HEK293T (cell line): ENCODE measurements around the gene DNAH7.

Source experiments
- CTCF ChIA-PET: fragments of 350-600 bp; formaldehyde crosslinking; extraction: SDS; loops from one replicate; lab custom pipeline; 2021; ENCODE audit warnings: antibody characterized with exemption, inconsistent platforms; lab: Yijun Ruan, JAX
- POLR2A ChIA-PET: fragments of 350-600 bp; formaldehyde crosslinking; extraction: SDS; loops from one replicate; lab custom pipeline; 2020; ENCODE audit warnings: antibody characterized with exemption, inconsistent platforms; lab: Yijun Ruan, JAX
- DNase-seq: peaks from one replicate; pipeline ENCODE4 v3.0.0; 2012; ENCODE audit warnings: mixed read lengths; ENCODE audit errors: extremely low spot score
- ARNT ChIP-seq: fragments of 450-650 bp; IDR thresholded peaks from 2 replicates; pipeline ENCODE4 v1.6.1; 2017; ENCODE audit warnings: mild to moderate bottlenecking
- BHLHE40 ChIP-seq: fragments of 450-650 bp; IDR thresholded peaks from 2 replicates; pipeline ENCODE4 v1.6.1; 2016; ENCODE audit warnings: mild to moderate bottlenecking, moderate library complexity, borderline replicate concordance
- CTBP1 ChIP-seq: fragments of 450-650 bp; IDR thresholded peaks from 2 replicates; pipeline ENCODE4 v1.6.1; 2016; ENCODE audit warnings: borderline replicate concordance
- ELF4 ChIP-seq: fragments of 450-650 bp; IDR thresholded peaks from 2 replicates; pipeline ENCODE4 v1.6.1; 2017; ENCODE audit warnings: antibody characterized with exemption
- FOXA1 ChIP-seq: fragments of 450-650 bp; IDR thresholded peaks from 2 replicates; pipeline ENCODE4 v1.6.1; 2016; ENCODE audit warnings: mild to moderate bottlenecking
- FOXK2 ChIP-seq: fragments of 450-650 bp; IDR thresholded peaks from 2 replicates; pipeline ENCODE4 v1.6.1; 2016; ENCODE audit warnings: mild to moderate bottlenecking
- FOXM1 ChIP-seq: fragments of 450-650 bp; IDR thresholded peaks from 2 replicates; pipeline ENCODE4 v1.6.1; 2017; ENCODE audit warnings: mild to moderate bottlenecking, borderline replicate concordance
- HDGF ChIP-seq: fragments of 450-650 bp; IDR thresholded peaks from 2 replicates; pipeline ENCODE4 v1.6.1; 2017; ENCODE audit warnings: antibody characterized with exemption, borderline replicate concordance
- L3MBTL2 ChIP-seq: fragments of 450-650 bp; conservative IDR thresholded peaks from 2 replicates; pipeline ENCODE4 v1.6.1; 2016; ENCODE audit warnings: mild to moderate bottlenecking
- LEF1 ChIP-seq: fragments of 450-650 bp; IDR thresholded peaks from 2 replicates; pipeline ENCODE4 v1.6.1; 2017; ENCODE audit warnings: mild to moderate bottlenecking, borderline replicate concordance
- NFRKB ChIP-seq: fragments of 450-650 bp; IDR thresholded peaks from 2 replicates; pipeline ENCODE4 v1.6.1; 2016; ENCODE audit warnings: mild to moderate bottlenecking, moderate library complexity
- SP1 ChIP-seq: fragments of 450-650 bp; IDR thresholded peaks from 2 replicates; pipeline ENCODE4 v1.6.1; 2017
- SUZ12 ChIP-seq: fragments of 450-650 bp; IDR thresholded peaks from 2 replicates; pipeline ENCODE4 v1.6.1; 2016; ENCODE audit warnings: mild to moderate bottlenecking
- TARDBP ChIP-seq: fragments of 450-650 bp; IDR thresholded peaks from 2 replicates; pipeline ENCODE4 v1.6.1; 2016
- ZNF384 ChIP-seq: fragments of 450-650 bp; IDR thresholded peaks from 2 replicates; pipeline ENCODE4 v1.6.1; 2016
- TF ChIP-seq, protein P1 (sequence below): fragments of 450-650 bp; IDR thresholded peaks from 2 replicates; pipeline ENCODE4 v1.6.1; 2016

DNAH7 gene

DNA sequence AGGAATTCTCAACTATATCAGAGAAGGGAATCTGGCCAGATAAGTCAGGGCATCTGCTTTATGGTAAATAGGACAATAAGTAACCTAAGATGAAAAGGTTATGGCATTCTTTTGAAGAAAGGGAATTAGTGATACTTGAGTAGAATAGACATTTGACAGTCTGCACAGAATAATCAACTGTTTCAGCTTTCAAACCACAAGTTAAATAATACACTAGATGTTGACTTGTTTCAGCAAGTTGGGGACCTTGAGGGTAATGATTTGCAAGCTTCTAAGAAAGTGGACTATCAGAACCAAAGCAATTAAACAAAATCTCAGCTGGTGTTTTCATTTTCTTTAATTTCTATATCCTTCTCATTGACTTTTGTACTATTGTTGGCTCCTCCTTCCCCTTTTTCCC lies 357.2 kb downstream of the DNAH7 start:
- CTCF ChIA-PET: no interaction called here
- POLR2A ChIA-PET: no interaction called here
- TF ChIP-seq HDGF: no peak
- TF ChIP-seq, protein P1, sequence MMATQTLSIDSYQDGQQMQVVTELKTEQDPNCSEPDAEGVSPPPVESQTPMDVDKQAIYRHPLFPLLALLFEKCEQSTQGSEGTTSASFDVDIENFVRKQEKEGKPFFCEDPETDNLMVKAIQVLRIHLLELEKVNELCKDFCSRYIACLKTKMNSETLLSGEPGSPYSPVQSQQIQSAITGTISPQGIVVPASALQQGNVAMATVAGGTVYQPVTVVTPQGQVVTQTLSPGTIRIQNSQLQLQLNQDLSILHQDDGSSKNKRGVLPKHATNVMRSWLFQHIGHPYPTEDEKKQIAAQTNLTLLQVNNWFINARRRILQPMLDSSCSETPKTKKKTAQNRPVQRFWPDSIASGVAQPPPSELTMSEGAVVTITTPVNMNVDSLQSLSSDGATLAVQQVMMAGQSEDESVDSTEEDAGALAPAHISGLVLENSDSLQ: no peak
- no peak for TF ChIP-seq LEF1
- no peak for TF ChIP-seq CTBP1
- no peak for TF ChIP-seq FOXA1
- no peak for TF ChIP-seq ELF4
- no peak for TF ChIP-seq NFRKB
- no peak for TF ChIP-seq BHLHE40
- TF ChIP-seq SP1: no peak
- TF ChIP-seq L3MBTL2: no peak
- no peak for TF ChIP-seq ZNF384
- TF ChIP-seq FOXK2: no peak
- TF ChIP-seq ARNT: no peak
- TF ChIP-seq TARDBP: no peak
- TF ChIP-seq SUZ12: no peak
- no peak for TF ChIP-seq FOXM1
- no peak for DNase-seq

DNA sequence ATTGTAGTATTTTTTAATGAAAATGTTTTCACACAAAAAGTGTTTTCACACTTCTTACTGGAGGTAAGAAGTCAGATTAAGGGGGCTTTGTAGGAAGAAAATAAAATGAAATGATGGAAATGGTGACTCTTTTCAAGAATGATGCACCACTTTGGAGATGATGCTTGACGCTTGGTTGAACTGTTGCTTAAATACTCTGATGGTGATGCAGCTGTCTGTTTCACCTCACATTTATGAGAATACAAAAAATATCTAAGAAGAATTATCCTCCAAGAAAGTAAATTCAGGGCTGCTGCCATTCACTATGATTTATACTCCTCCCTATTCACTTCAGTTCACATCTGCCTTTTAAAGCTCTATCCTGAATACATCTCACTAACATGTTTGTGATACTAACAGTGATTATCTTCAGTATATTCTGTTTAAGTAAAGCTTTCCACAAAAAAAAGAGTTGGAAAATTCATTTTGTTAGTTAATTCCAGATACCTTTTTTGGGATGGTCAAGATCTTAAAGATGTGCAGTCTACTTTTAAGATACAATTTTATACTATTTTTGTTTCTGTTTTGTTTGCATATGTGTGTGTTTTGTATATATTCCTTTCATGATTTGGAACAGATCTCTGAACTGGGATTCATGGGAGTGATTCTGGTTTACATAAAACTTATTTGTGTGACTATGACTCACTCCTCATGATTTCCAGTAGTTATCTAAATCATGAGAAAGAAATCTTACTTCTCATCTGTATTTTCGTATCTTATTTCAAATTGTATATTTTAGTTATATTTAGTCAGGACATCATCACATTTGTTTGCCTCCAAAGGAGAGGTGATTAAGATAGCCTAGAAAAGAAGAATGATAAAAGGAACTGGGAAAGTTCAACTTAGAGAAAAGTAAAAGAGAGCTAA lies 358.5 kb downstream of the DNAH7 start:
- no peak for TF ChIP-seq FOXK2
- TF ChIP-seq L3MBTL2: no peak
- no peak for TF ChIP-seq HDGF
- TF ChIP-seq, protein P1: no peak
- no peak for TF ChIP-seq SP1
- no peak for TF ChIP-seq NFRKB
- no peak for TF ChIP-seq ELF4
- no peak for TF ChIP-seq BHLHE40
- ChIA-PET CTCF (no interaction called here), POLR2A (no interaction called here)
- no peak for DNase-seq

DNA sequence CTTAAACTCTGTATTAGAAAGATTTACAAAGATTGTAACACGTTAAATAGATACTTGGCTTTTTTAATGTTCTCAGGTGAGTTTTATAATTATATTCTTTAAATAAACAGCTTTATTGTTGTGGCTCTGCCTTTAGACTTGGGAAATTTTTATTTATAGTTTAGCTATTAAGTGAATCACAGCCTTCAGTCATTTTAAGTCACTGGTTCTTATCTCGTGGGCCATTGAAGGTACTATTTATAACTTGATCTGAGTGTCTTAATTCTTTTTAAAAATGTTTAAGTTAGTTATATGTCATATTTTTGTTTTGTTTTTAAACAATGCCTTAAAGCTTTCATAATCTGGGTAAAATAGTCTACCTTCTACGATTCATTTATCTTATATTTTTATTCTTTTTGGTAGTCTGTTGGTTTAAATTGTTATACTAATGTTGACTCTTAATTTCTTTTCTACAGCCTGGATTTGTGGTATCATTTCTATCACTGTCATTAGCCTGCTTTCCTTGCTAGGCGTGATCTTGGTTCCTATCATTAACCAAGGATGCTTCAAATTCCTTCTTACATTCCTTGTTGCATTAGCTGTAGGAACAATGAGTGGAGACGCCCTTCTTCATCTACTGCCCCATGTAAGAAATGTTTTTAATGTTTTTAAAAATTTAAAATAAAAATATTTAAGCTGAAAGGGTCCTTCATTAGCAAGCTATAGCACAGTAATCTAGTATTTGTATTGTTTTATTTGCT lies 362.3 kb downstream of the DNAH7 start:
- ChIA-PET POLR2A (no interaction called here), CTCF (no interaction called here)
- no peak for DNase-seq
- TF ChIP-seq SP1 (no peak), FOXM1 (no peak), HDGF (no peak), ELF4 (no peak), L3MBTL2 (no peak)
- TF ChIP-seq, protein P1: no peak

DNA sequence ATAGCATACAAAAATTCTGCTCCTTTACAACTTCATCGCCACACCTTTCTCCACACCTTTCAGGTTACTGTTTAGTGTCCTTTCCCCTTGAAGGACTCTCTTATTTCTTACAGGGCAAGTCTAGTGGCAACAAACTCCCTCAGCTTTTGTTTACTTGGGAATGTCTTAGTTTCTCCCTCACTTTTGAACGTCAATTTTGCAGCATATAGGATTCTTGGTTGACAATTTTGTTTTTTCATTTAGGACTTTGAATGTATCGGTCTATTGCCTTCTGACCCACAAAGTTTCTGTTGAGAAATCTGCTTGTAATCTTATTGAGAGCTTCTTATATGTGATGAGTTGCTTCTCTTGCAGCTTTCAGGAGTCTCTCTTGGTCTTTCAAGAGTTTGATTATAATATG lies 368.2 kb downstream of the DNAH7 start:
- no peak for DNase-seq
- ChIA-PET CTCF (no interaction called here), POLR2A (no interaction called here)
- no peak for TF ChIP-seq FOXM1
- TF ChIP-seq ELF4: no peak
- TF ChIP-seq, protein P1: no peak
- no peak for TF ChIP-seq SP1
- no peak for TF ChIP-seq SUZ12
- TF ChIP-seq ZNF384: no peak
- no peak for TF ChIP-seq TARDBP
- TF ChIP-seq LEF1: no peak
- TF ChIP-seq L3MBTL2: no peak
- no peak for TF ChIP-seq FOXA1
- no peak for TF ChIP-seq CTBP1
- no peak for TF ChIP-seq BHLHE40
- no peak for TF ChIP-seq ARNT
- TF ChIP-seq FOXK2: no peak
- TF ChIP-seq NFRKB: no peak
- TF ChIP-seq HDGF: no peak

DNA sequence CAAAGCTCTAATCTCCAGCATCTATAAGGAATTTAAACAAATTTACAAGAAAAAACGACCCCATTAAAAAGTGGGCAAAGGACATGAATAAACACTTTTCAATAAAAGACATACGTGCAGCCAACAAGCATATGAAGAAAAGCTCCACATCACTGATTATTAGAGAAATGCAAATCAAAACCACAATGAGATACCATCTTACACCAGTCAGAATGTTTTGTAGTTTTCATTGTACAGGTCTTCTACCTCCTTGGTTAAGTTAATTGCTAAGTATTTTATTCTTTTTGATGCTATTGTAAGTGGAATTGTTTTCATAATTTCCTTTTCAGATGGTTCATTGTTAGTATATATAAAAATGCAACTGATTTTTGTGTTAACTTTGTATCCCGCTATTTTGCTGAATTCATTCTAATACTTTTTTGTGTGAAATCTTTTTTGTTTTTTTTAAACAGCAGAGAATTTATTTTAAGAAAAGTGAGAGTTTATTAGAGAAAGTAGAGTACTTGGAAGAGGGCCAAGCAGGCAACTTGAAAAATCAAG lies 370.9 kb downstream of the DNAH7 start:
- DNase-seq: no peak
- TF ChIP-seq FOXK2 (no peak), SP1 (no peak), FOXM1 (no peak), TARDBP (no peak), BHLHE40 (no peak), HDGF (no peak), ARNT (no peak), CTBP1 (no peak), ELF4 (no peak), NFRKB (no peak), SUZ12 (no peak), ZNF384 (no peak), FOXA1 (no peak), LEF1 (no peak), L3MBTL2 (no peak)
- TF ChIP-seq, protein P1: no peak
- POLR2A ChIA-PET: no interaction called here
- CTCF ChIA-PET: no interaction called here
